NCI-H345 (cell line): Measurements from ENCODE around the gene SCGB3A1.
A peak's percentile ranks its signal among the peaks of the same experiment; 100 is the strongest.

Source experiments
- DNase-seq: peaks from one replicate; lab custom pipeline; 2025; lab: John Stamatoyannopoulos, UW

The SCGB3A1 gene

GRCh38 chr5:180604271-180604670 lies 13.0 kb upstream of the SCGB3A1 start:
- no peak for DNase-seq

- no peak for DNase-seq
Observed at GRCh38 chr5:180603076-180603594, 11.8 kb upstream of the SCGB3A1 start.

- no peak for DNase-seq
Observed at GRCh38 chr5:180602481-180603075, 11.3 kb upstream of the SCGB3A1 start.

- no peak for DNase-seq
Observed at GRCh38 chr5:180601591-180602480, 10.5 kb upstream of the SCGB3A1 start.

GRCh38 chr5:180600554-180601041 lies 9.3 kb upstream of the SCGB3A1 start:
- DNase-seq, result no peak

GRCh38 chr5:180599981-180600553 lies 8.8 kb upstream of the SCGB3A1 start:
- no peak for DNase-seq

GRCh38 chr5:180599590-180599914 lies 8.3 kb upstream of the SCGB3A1 start:
- no peak for DNase-seq

GRCh38 chr5:180598797-180599589 lies 7.7 kb upstream of the SCGB3A1 start:
- no peak for DNase-seq

GRCh38 chr5:180598316-180598701 lies 7.0 kb upstream of the SCGB3A1 start:
- DNase-seq, result no peak

GRCh38 chr5:180596668-180597231 lies 5.5 kb upstream of the SCGB3A1 start:
- no peak for DNase-seq

GRCh38 chr5:180596115-180596667 lies 4.9 kb upstream of the SCGB3A1 start:
- no peak for DNase-seq

GRCh38 chr5:180595381-180596114 lies 4.2 kb upstream of the SCGB3A1 start:
- DNase-seq, result no peak

- DNase-seq, result no peak
Observed at GRCh38 chr5:180595046-180595379, 3.7 kb upstream of the SCGB3A1 start.

GRCh38 chr5:180594311-180595045 lies 3.2 kb upstream of the SCGB3A1 start:
- no peak for DNase-seq

- no peak for DNase-seq
Observed at GRCh38 chr5:180593446-180594206, 2.3 kb upstream of the SCGB3A1 start.

GRCh38 chr5:180592176-180592575 lies 877 bp upstream of the SCGB3A1 start:
- DNase-seq, result no peak

- DNase-seq, result no peak
Observed at GRCh38 chr5:180590543-180591310, 572 bp downstream of the SCGB3A1 start.

- DNase-seq, result peak; percentile 14
Observed at GRCh38 chr5:180589771-180590542, 1.3 kb downstream of the SCGB3A1 start.
